OCI-LY1 (cell line): ENCODE measurements around the gene SFMBT2.

ENCODE experiments used
- CTCF ChIP-seq: fragments of 200-600 bp; sonication (generic), shearing (Covaris generic); IDR thresholded peaks from 2 replicates; pipeline ENCODE4 v1.5.1; 2017; ENCODE audit warnings: mild to moderate bottlenecking, antibody characterized with exemption, low read length, moderate library complexity, mixed read lengths
- EZH2 ChIP-seq: fragments of 200-600 bp; sonication (generic), shearing (Covaris generic); IDR thresholded peaks from 2 replicates; pipeline ENCODE4 v1.8.0; 2017; ENCODE audit warnings: borderline replicate concordance, mixed run types, mild to moderate bottlenecking, antibody characterized with exemption, low read length, moderate library complexity, mixed read lengths

- no peak for TF ChIP-seq CTCF
- no peak for TF ChIP-seq EZH2
Observed at GRCh38 chr10:7196284-7196683, 214.6 kb downstream of the SFMBT2 start.
